Heart left ventricle (tissue), 13 donors: ENCODE results near the gene FARSB.

Experiments
- POLR2A ChIP-seq, 2 donors: fragments of 450-650 bp; IDR thresholded peaks; one replicate each; pipeline ENCODE4 v1.6.1; 2017; ENCODE audit warnings: antibody characterized with exemption in 2 of 2, mild to moderate bottlenecking in 2 of 2, moderate library complexity in 2 of 2
- TF ChIP-seq, protein P1 (sequence below), 12 donors: fragments of 200-600 bp; sonication (generic) in 4 of 12; IDR thresholded peaks; one replicate each; pipeline versions ENCODE4 v1.5.0 to v1.8.0; 2018 to 2022; ENCODE audit warnings: antibody characterized with exemption in 12 of 12, mild to moderate bottlenecking in 5 of 12
- donor health status: ischemic (EF 13 %, LVEDD 7.1; RV severe dilation, severe dysfunction).
- donor health status: DM: no; HTN: yes; CAD: no.
- donor health status: DM: no; HTN: no; CAD: no.
- donor health status: ischemic (EF 25% LVEDD 6.9; RV normal size, moderate dysfunction).
- donor health status: ischemic (EF 25% LVEDD 5.7; RV mildly dilated, moderate dysfunction).
- donor health status: ischemic (EF 35%, LVEDD 5.7; RV mildly dilated, moderate dysfunction).
- donor health status: nonischemic (EF 11% LVEDD 7.7; RV severe dilation, severe dysfunction).
- donor health status: DM: yes; HTN: yes; CAD: no.
- donor health status: PGD.
- donor health status: ischemic (EF 29% LVEDD 5.4; RV normal size, mild dysfunction).
- donor health status: nonischemic (EF 23%, LVEDD 6.1; RV moderate dilation, normal function).

DNA sequence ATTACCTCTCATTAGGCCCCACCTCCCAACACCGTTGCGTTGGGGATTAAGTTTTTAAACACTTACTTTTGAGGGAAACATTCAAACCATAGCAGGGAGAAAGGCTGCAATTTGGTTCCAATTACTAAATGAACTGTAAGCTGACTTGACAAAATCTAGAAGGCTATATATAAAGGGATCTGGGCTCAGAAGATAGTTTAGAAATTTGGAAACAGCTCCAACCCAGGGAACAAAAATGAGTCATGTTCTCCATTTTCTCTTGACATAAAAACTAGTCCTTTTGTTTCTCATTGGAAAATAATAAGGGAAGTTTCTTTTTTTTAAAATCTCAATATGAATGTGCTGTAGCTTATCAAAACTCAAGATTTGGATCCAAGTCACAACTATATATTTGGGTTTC is 33.0 kb upstream of the FARSB start:
- TF ChIP-seq, protein P1, sequence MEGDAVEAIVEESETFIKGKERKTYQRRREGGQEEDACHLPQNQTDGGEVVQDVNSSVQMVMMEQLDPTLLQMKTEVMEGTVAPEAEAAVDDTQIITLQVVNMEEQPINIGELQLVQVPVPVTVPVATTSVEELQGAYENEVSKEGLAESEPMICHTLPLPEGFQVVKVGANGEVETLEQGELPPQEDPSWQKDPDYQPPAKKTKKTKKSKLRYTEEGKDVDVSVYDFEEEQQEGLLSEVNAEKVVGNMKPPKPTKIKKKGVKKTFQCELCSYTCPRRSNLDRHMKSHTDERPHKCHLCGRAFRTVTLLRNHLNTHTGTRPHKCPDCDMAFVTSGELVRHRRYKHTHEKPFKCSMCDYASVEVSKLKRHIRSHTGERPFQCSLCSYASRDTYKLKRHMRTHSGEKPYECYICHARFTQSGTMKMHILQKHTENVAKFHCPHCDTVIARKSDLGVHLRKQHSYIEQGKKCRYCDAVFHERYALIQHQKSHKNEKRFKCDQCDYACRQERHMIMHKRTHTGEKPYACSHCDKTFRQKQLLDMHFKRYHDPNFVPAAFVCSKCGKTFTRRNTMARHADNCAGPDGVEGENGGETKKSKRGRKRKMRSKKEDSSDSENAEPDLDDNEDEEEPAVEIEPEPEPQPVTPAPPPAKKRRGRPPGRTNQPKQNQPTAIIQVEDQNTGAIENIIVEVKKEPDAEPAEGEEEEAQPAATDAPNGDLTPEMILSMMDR (IDR thresholded peaks at IDR 0.05) = no peak
- TF ChIP-seq POLR2A (IDR thresholded peaks at IDR 0.05) = no peak
